HG02885 (cell line): ENCODE measurements around the gene FMN2.
A peak's percentile ranks its signal among the peaks of the same experiment; 100 is the strongest.

ENCODE experiments used
- ATAC-seq: cut with Tn5 transposase; IDR thresholded peaks from one replicate; pipeline ENCODE4 v1.9.1; 2021; ENCODE audit warnings: mild to moderate bottlenecking; ENCODE audit not compliant: unreplicated experiment, poor library complexity

Gene FMN2

GRCh38 chr1:240189386-240189989, 97.8 kb downstream of the FMN2 start:
- peak; percentile 83 for ATAC-seq

- no peak for ATAC-seq
These were observed 99.3 kb downstream of the FMN2 start for GRCh38 chr1:240190881-240191401.

GRCh38 chr1:240192851-240193250, 101.2 kb downstream of the FMN2 start:
- ATAC-seq = no peak

GRCh38 chr1:240193679-240194078, 102.0 kb downstream of the FMN2 start:
- ATAC-seq = no peak

GRCh38 chr1:240194120-240194519, 102.4 kb downstream of the FMN2 start:
- no peak for ATAC-seq

- ATAC-seq = no peak
These were observed 106.7 kb downstream of the FMN2 start for GRCh38 chr1:240198376-240198775.

GRCh38 chr1:240199758-240200645, 108.3 kb downstream of the FMN2 start:
- no peak for ATAC-seq

- ATAC-seq = no peak
These were observed 110.2 kb downstream of the FMN2 start for GRCh38 chr1:240201931-240202330.

GRCh38 chr1:240207073-240207709, 115.5 kb downstream of the FMN2 start:
- no peak for ATAC-seq

- ATAC-seq = no peak
These were observed 118.3 kb downstream of the FMN2 start for GRCh38 chr1:240210026-240210425.

GRCh38 chr1:240212556-240212955, 120.9 kb downstream of the FMN2 start:
- no peak for ATAC-seq

GRCh38 chr1:240217403-240217802, 125.7 kb downstream of the FMN2 start:
- ATAC-seq = no peak

- ATAC-seq = no peak
These were observed 127.4 kb downstream of the FMN2 start for GRCh38 chr1:240219104-240219503.

GRCh38 chr1:240226102-240226501, 134.4 kb downstream of the FMN2 start:
- no peak for ATAC-seq

- ATAC-seq = no peak
These were observed 139.1 kb downstream of the FMN2 start for GRCh38 chr1:240230816-240231215.

GRCh38 chr1:240232530-240232929, 140.8 kb downstream of the FMN2 start:
- ATAC-seq = no peak

- no peak for ATAC-seq
These were observed 143.0 kb downstream of the FMN2 start for GRCh38 chr1:240234485-240235210.

- ATAC-seq = no peak
These were observed 144.0 kb downstream of the FMN2 start for GRCh38 chr1:240235521-240236288.

- no peak for ATAC-seq
These were observed 145.6 kb downstream of the FMN2 start for GRCh38 chr1:240237305-240237721.

GRCh38 chr1:240239309-240239708, 147.6 kb downstream of the FMN2 start:
- ATAC-seq = no peak
